Activated B cell treated with CpG ODN at 0.5 μM for 24 hours (primary cell): ENCODE results near the gene TFAP2B. TPM values are rescaled to one million over a fixed set of nuclear protein-coding genes. Genes with fewer than 3 reads are reported as not detected.

ENCODE experiments used
- ATAC-seq: fragments of 200-7000 bp; cut with Tn5 transposase; one replicate; pipeline ENCODE4 v1.10.0; 2021; ENCODE audit warnings: low read depth, mild to moderate bottlenecking, moderate library complexity
- CTCF ChIA-PET: fragments of 350-600 bp; sonication (Branson Sonifier 250); formaldehyde crosslinking; loops from one replicate; lab custom pipeline; 2021; ENCODE audit warnings: antibody characterized with exemption; lab: Charles Lee
- POLR2A ChIA-PET: fragments of 350-600 bp; sonication (Branson Sonifier 250); formaldehyde crosslinking; loops from one replicate; lab custom pipeline; 2021; ENCODE audit warnings: antibody characterized with exemption; lab: Charles Lee
- DNase-seq: peaks from one replicate; pipeline ENCODE4 v3.0.0; 2022
- H3K27ac Mint-ChIP-seq: one replicate; pipeline ENCODE4 v1.8.0; 2020; ENCODE audit warnings: mixed read lengths
- H3K27me3 Mint-ChIP-seq: one replicate; pipeline ENCODE4 v1.8.0; 2021; ENCODE audit warnings: mixed read lengths
- H3K36me3 Mint-ChIP-seq: one replicate; pipeline ENCODE4 v1.8.0; 2021; ENCODE audit warnings: low read depth, mixed read lengths
- H3K4me1 Mint-ChIP-seq: one replicate; pipeline ENCODE4 v1.8.0; 2021; ENCODE audit warnings: mixed read lengths
- H3K4me3 Mint-ChIP-seq: one replicate; pipeline ENCODE4 v1.8.0; 2020; ENCODE audit warnings: mild to moderate bottlenecking, mixed read lengths
- H3K9me3 Mint-ChIP-seq: one replicate; pipeline ENCODE4 v1.8.0; 2020; ENCODE audit warnings: mixed read lengths
- CTCF ChIP-seq: fragments of 200-600 bp; IDR thresholded peaks from one replicate; pipeline ENCODE4 v1.8.0; 2022; ENCODE audit warnings: antibody characterized with exemption, mild to moderate bottlenecking
- intact Hi-C: fragments of 100-400 bp; cut with micrococcal nuclease; formaldehyde crosslinking; loops from one replicate; pipeline ENCODE4 v1.15.1; 2024
- total RNA-seq: library from RNA; stranded (reverse); gene quantifications from 2 replicates; pipeline ENCODE4 v1.2.3, GENCODE V29; 2022

Gene TFAP2B
- total RNA-seq, 1 donor from 2014 or later: not detected

GRCh38 chr6:50851049-50851845, 32.6 kb downstream of the TFAP2B start:
- intact Hi-C loops: no loop called here
- no peak for TF ChIP-seq CTCF
- Mint-ChIP-seq H3K27me3 (peaks cover 52% of the 10 kb centered on the region), H3K27ac (no peak overlapping the region), H3K4me3 (no peak overlapping the region), H3K36me3 (no peaks in the 10 kb centered on the region), H3K9me3 (peaks cover 3% of the 10 kb centered on the region), H3K4me1 (no peaks in the 10 kb centered on the region)
- DNase-seq: no peak
- CTCF ChIA-PET: no interaction called here
- POLR2A ChIA-PET: no interaction called here
- ATAC-seq: no peak

GRCh38 chr6:50853939-50854338, 35.3 kb downstream of the TFAP2B start:
- no peaks in the 10 kb centered on the region for H3K36me3 Mint-ChIP-seq
- no peak for DNase-seq
- POLR2A ChIA-PET: no interaction called here
- intact Hi-C loops: no loop called here
- H3K4me3 Mint-ChIP-seq: no peak overlapping the region
- H3K27ac Mint-ChIP-seq: no peak overlapping the region
- CTCF ChIA-PET: no interaction called here
- peaks cover 5% of the 10 kb centered on the region for H3K9me3 Mint-ChIP-seq
- ATAC-seq: no peak
- peaks cover 33% of the 10 kb centered on the region for H3K27me3 Mint-ChIP-seq
- TF ChIP-seq CTCF: no peak
- no peaks in the 10 kb centered on the region for H3K4me1 Mint-ChIP-seq

- intact Hi-C loops: no loop called here
- POLR2A ChIA-PET: no interaction called here
- H3K4me1 Mint-ChIP-seq: no peaks in the 10 kb centered on the region
Measured at GRCh38 chr6:50861692-50862091, 43.0 kb downstream of the TFAP2B start.

GRCh38 chr6:50862176-50862575, 43.5 kb downstream of the TFAP2B start:
- H3K27me3 Mint-ChIP-seq: no peaks in the 10 kb centered on the region
- ChIA-PET POLR2A (no interaction called here), CTCF (no interaction called here)
- ATAC-seq (no peak), DNase-seq (no peak)
- H3K27ac Mint-ChIP-seq: no peak overlapping the region
- H3K36me3 Mint-ChIP-seq: no peaks in the 10 kb centered on the region
- intact Hi-C loops: no loop called here
- no peaks in the 10 kb centered on the region for H3K4me1 Mint-ChIP-seq
- H3K9me3 Mint-ChIP-seq: no peaks in the 10 kb centered on the region
- no peak overlapping the region for H3K4me3 Mint-ChIP-seq
- TF ChIP-seq CTCF: no peak

More at GRCh38 chr6:50861692-50862091, 43.0 kb downstream of the TFAP2B start:
- CTCF ChIA-PET: no interaction called here
- H3K27me3 Mint-ChIP-seq: no peaks in the 10 kb centered on the region
- no peaks in the 10 kb centered on the region for H3K36me3 Mint-ChIP-seq
- no peak for DNase-seq
- no peak for TF ChIP-seq CTCF
- ATAC-seq: no peak
- H3K4me3 Mint-ChIP-seq: no peak overlapping the region
- H3K9me3 Mint-ChIP-seq: peaks cover 2% of the 10 kb centered on the region
- H3K27ac Mint-ChIP-seq: no peak overlapping the region

- Mint-ChIP-seq H3K36me3 (no peaks in the 10 kb centered on the region), H3K27ac (no peak overlapping the region), H3K9me3 (no peaks in the 10 kb centered on the region), H3K4me3 (no peak overlapping the region), H3K27me3 (no peaks in the 10 kb centered on the region), H3K4me1 (no peaks in the 10 kb centered on the region)
- TF ChIP-seq CTCF: no peak
- CTCF ChIA-PET: no interaction called here
- POLR2A ChIA-PET: no interaction called here
- intact Hi-C loops: no loop called here
- no peak for ATAC-seq
- DNase-seq: no peak
Measured at GRCh38 chr6:50864601-50865000, 45.9 kb downstream of the TFAP2B start.
